ENCODE data around the gene HOXC9. TPM values are rescaled to one million over a fixed set of nuclear protein-coding genes. Genes with fewer than 3 reads are reported as not detected.

HOXC9 gene
- total and polyA plus RNA-seq, 9 of the 15 experiments (the other 6 are each of a cell fraction or from before 2014, with no cell fraction given) = 1.1 to 10.5 (median 9.3) TPM

DNA sequence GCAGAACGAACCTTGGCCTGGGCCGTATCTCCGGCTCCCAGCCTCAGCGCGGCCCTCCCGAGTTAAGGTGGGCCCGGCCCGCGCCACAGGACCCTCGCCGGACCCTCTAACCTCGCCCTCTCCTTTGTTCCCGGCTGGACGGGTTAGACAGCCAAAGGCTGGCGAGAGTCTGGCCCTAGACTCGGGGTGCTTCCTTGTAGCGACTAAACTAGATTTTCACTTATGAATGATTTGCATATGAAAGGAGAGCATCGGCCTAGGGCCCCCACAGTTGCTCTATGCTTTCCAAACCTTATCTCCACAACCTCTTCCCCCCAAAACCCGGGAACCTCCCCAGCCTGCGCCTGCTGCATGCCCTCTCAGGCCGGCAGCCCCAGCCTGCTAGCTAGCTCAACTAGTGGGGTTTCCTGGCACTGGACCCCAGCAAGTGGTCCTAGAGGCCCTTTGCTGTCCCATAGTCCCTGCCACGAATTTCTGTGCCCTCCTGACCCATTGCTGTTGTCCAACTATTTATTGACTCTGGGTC is 34.9 kb downstream of the HOXC9 start:
- 51% methylated on average over 11 of the region's 22 CpGs for WGBS (ENCODE audit: insufficient coverage, low coverage, missing lambda C conversion rate)
- Histone ChIP-seq H3K9ac (ENCODE audit: insufficient read depth in 1 of 2, low read depth in 2 of 2, low read length in 2 of 2) (no peak overlapping the region), H3K4me3 (no peak overlapping the region), H3K9me1 (ENCODE audit: control insufficient read depth, insufficient read depth, low read length) (no peaks in the 10 kb centered on the region), H3K27me3 (ENCODE audit: control insufficient read depth in 2 of 2, insufficient read depth in 2 of 2, low read length in 2 of 2) (peaks cover 9 to 13% of the 10 kb centered on the region in 2 experiments; a peak in 1 of 5 replicates), H4K20me1 (replicated peaks; ENCODE audit: control insufficient read depth, insufficient read depth, low read length) (no peaks in the 10 kb centered on the region), H3K27ac (ENCODE audit: extremely low read depth, low read depth, low read length) (no peak overlapping the region), H3K79me2 (ENCODE audit: control insufficient read depth, insufficient read depth, low read length) (no peaks in the 10 kb centered on the region), H3K4me2 (ENCODE audit: insufficient read depth, low read length) (no peak overlapping the region), H3K9me3 (replicated peaks; ENCODE audit: control insufficient read depth, insufficient read depth, low read depth, low read length) (no peaks in the 10 kb centered on the region), H3K36me3 (ENCODE audit: control insufficient read depth, insufficient read depth, low read length) (peaks cover 1% of the 10 kb centered on the region; the same call in 1 of the 3 replicates), H2AFZ (ENCODE audit: low read depth, low read length) (no peak overlapping the region), H3K4me1 (replicated peaks in 1 of 2; ENCODE audit: control insufficient read depth in 2 of 2, insufficient read depth in 2 of 2, low read length in 2 of 2) (peaks cover 0 to 19% of the 10 kb centered on the region in 2 experiments; a peak in 3 of 5 replicates)
- DNase-seq (ENCODE audit: extremely low read depth in 1 of 4, low spot score in 3 of 4) (no peak), ATAC-seq (no peak), FAIRE-seq (no peak)
- no TSS peak for BruUV-seq (replicated peaks)
- TF ChIP-seq ZNF143 (CRISPR knock-in tag; IDR thresholded peaks at IDR 0.05) (no peak), HDAC2 (IDR thresholded peaks at IDR 0.05) (no peak), ZNF23 (CRISPR knock-in tag; IDR thresholded peaks at IDR 0.05) (no peak), NBN (IDR thresholded peaks at IDR 0.05; ENCODE audit: low read depth) (no peak), MTA1 (IDR thresholded peaks at IDR 0.05; ENCODE audit: borderline replicate concordance) (no peak), ZNF184 (CRISPR knock-in tag; IDR thresholded peaks at IDR 0.05) (no peak), SOX6 (IDR thresholded peaks at IDR 0.05) (no peak), ZNF134 (CRISPR knock-in tag; conservative IDR thresholded peaks at IDR 0.05) (no peak), TCF7 (IDR thresholded peaks at IDR 0.05; ENCODE audit: borderline replicate concordance) (no peak), ZEB2 (IDR thresholded peaks at IDR 0.05) (no peak), MTA3 (IDR thresholded peaks at IDR 0.05; ENCODE audit: borderline replicate concordance) (no peak), ZFP1 (CRISPR knock-in tag; IDR thresholded peaks at IDR 0.05) (no peak), NR1H2 (CRISPR knock-in tag; IDR thresholded peaks at IDR 0.05) (no peak)
- TF ChIP-seq, protein P1, sequence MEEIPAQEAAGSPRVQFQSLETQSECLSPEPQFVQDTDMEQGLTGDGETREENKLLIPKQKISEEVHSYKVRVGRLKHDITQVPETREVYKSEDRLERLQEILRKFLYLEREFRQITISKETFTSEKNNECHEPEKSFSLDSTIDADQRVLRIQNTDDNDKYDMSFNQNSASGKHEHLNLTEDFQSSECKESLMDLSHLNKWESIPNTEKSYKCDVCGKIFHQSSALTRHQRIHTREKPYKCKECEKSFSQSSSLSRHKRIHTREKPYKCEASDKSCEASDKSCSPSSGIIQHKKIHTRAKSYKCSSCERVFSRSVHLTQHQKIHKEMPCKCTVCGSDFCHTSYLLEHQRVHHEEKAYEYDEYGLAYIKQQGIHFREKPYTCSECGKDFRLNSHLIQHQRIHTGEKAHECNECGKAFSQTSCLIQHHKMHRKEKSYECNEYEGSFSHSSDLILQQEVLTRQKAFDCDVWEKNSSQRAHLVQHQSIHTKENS (CRISPR knock-in tag; IDR thresholded peaks at IDR 0.05) = no peak
- TF ChIP-seq, protein P2, sequence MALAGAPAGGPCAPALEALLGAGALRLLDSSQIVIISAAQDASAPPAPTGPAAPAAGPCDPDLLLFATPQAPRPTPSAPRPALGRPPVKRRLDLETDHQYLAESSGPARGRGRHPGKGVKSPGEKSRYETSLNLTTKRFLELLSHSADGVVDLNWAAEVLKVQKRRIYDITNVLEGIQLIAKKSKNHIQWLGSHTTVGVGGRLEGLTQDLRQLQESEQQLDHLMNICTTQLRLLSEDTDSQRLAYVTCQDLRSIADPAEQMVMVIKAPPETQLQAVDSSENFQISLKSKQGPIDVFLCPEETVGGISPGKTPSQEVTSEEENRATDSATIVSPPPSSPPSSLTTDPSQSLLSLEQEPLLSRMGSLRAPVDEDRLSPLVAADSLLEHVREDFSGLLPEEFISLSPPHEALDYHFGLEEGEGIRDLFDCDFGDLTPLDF (CRISPR knock-in tag; IDR thresholded peaks at IDR 0.05) = no peak
- TF ChIP-seq, protein P3, sequence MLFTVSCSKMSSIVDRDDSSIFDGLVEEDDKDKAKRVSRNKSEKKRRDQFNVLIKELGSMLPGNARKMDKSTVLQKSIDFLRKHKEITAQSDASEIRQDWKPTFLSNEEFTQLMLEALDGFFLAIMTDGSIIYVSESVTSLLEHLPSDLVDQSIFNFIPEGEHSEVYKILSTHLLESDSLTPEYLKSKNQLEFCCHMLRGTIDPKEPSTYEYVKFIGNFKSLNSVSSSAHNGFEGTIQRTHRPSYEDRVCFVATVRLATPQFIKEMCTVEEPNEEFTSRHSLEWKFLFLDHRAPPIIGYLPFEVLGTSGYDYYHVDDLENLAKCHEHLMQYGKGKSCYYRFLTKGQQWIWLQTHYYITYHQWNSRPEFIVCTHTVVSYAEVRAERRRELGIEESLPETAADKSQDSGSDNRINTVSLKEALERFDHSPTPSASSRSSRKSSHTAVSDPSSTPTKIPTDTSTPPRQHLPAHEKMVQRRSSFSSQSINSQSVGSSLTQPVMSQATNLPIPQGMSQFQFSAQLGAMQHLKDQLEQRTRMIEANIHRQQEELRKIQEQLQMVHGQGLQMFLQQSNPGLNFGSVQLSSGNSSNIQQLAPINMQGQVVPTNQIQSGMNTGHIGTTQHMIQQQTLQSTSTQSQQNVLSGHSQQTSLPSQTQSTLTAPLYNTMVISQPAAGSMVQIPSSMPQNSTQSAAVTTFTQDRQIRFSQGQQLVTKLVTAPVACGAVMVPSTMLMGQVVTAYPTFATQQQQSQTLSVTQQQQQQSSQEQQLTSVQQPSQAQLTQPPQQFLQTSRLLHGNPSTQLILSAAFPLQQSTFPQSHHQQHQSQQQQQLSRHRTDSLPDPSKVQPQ (CRISPR knock-in tag; IDR thresholded peaks at IDR 0.05; ENCODE audit: borderline replicate concordance) = no peak
- in situ Hi-C loops (cut with MboI) (loop anchor here (5.0 kb wide), 1 partner anchor 97 kb away; no protein-coding TSS in a partner anchor), intact Hi-C loops (cut with micrococcal nuclease) (no loop called here)
- ChIA-PET POLR2A (no interaction called here), CTCF (ENCODE audit: low intra/inter-chr PET ratio) (no interaction called here)
